Measurements from ENCODE around the gene NRL.

Gene NRL

DNA sequence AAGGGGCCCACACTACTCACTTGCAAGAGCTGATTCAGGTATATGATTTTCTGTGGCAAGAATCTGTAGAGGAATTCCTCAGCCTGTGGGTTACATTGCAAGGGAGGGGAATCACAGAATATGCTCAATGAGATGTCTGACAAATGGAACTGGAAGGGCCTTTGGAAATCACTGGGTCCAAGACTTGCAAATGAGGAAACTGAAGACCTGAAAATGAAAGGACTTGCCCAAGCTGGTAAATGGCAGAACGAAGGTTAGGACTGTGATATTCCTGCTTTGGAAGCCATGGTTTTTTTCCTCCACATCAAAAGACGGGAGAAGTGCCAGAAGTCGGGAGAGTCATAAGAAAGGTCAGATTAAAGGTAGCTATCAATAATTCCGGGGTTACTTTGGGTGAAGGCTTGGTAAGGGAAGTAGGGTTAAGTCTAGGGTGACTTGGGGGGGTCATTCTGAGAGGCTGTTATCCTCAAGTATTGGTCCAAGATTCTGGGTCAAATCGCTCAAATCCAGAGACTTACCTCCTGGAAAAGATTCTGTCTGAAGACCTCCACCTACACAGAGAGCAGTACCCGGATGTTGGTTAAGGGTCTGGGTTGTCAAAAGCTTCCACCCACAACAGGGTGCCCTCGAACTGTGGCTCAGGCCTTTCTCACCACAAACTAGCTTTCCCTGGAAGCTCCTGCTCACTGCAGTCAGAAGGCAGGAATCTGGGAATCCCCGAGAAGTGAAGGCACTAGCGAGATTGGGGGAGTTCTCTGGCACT is 31.1 kb upstream of the NRL start:
- peak overlapping the region; percentile 100 for H3K4me3 ChIP-seq (replicated peaks; ENCODE audit: low read depth, low read length)
- TF ChIP-seq, protein P1, sequence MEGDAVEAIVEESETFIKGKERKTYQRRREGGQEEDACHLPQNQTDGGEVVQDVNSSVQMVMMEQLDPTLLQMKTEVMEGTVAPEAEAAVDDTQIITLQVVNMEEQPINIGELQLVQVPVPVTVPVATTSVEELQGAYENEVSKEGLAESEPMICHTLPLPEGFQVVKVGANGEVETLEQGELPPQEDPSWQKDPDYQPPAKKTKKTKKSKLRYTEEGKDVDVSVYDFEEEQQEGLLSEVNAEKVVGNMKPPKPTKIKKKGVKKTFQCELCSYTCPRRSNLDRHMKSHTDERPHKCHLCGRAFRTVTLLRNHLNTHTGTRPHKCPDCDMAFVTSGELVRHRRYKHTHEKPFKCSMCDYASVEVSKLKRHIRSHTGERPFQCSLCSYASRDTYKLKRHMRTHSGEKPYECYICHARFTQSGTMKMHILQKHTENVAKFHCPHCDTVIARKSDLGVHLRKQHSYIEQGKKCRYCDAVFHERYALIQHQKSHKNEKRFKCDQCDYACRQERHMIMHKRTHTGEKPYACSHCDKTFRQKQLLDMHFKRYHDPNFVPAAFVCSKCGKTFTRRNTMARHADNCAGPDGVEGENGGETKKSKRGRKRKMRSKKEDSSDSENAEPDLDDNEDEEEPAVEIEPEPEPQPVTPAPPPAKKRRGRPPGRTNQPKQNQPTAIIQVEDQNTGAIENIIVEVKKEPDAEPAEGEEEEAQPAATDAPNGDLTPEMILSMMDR (IDR thresholded peaks at IDR 0.05; ENCODE audit: insufficient read depth, low read length, poor library complexity, severe bottlenecking) = no peak
- peaks cover 26% of the 10 kb centered on the region for H3K36me3 ChIP-seq (ENCODE audit: control insufficient read depth, insufficient read depth, low read length)
- no peak for DNase-seq (ENCODE audit: extremely low read depth, insufficient read length)
- no peaks in the 10 kb centered on the region for H3K27me3 ChIP-seq (replicated peaks; ENCODE audit: control insufficient read depth, insufficient read depth, low read length)

DNA sequence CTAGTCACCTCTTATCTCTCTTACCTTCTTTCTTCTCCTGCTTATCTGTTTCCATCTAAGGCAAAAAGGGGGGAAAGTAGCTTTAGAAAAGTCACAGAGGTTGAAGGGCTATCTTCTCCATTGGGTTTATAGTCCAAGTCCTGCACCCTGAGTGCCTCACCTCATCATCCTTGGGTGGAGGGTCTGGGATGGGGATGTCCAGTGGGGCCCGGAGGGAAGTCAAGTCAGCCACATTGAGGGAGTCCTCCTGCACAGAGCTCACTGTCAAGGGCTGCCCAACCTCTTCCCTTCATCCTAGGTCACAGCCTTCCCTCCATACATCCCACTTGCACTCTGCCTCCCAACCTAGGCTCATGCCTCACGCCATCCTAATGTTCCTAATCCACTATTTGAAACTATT is 30.5 kb upstream of the NRL start:
- TF ChIP-seq, protein P1 (IDR thresholded peaks at IDR 0.05; ENCODE audit: insufficient read depth, low read length, poor library complexity, severe bottlenecking) = no peak
- peaks cover 20% of the 10 kb centered on the region for H3K36me3 ChIP-seq (ENCODE audit: control insufficient read depth, insufficient read depth, low read length)
- H3K4me3 ChIP-seq (replicated peaks; ENCODE audit: low read depth, low read length) = peak overlapping the region; percentile 100
- no peak for DNase-seq (ENCODE audit: extremely low read depth, insufficient read length)
- H3K27me3 ChIP-seq (replicated peaks; ENCODE audit: control insufficient read depth, insufficient read depth, low read length) = no peaks in the 10 kb centered on the region

DNA sequence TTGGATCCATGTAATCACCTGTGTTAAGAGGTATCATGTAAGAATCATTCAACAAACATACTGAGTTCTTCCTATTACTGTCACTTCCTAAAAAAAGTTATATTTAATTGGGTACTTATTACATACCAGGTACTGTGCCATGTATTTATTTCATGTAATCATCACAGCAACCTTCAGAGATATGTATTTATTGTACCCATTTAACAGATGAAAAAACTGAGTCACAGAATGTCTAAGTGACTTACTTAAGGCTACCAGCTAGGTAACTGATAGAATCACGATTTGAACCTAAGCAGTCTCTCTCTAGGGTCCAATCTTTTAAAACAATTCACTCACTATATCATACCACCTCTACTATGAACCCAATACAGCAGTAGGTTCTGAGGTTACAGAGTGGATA is 29.7 kb upstream of the NRL start:
- Histone ChIP-seq H3K4me3 (replicated peaks; ENCODE audit: low read depth, low read length) (peak overlapping the region; percentile 100), H3K36me3 (ENCODE audit: control insufficient read depth, insufficient read depth, low read length) (peaks cover 17% of the 10 kb centered on the region), H3K27me3 (replicated peaks; ENCODE audit: control insufficient read depth, insufficient read depth, low read length) (no peaks in the 10 kb centered on the region)
- TF ChIP-seq, protein P1 (IDR thresholded peaks at IDR 0.05; ENCODE audit: insufficient read depth, low read length, poor library complexity, severe bottlenecking) = no peak
- no peak for DNase-seq (ENCODE audit: extremely low read depth, insufficient read length)

DNA sequence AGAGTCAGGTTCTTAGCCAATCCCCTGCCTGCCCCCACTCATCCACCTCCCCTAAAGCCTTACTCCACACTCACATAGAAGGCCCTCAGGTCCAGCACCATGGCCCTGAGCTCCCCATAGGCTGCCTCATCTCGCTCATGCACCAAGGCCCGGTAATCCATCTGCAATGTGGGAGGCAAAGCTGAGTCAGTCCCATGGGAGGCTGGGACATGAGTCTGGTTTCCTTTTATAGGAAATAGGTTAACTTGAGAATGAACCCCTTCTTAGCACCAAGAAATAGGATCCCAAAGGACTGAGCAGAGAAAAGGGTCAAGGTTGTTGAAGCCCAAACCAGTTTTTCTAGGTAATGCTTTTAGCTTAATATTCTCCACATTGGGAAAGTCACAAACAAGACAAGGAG is 28.8 kb upstream of the NRL start:
- no peaks in the 10 kb centered on the region for H3K27me3 ChIP-seq (replicated peaks; ENCODE audit: control insufficient read depth, insufficient read depth, low read length)
- peaks cover 18% of the 10 kb centered on the region for H3K36me3 ChIP-seq (ENCODE audit: control insufficient read depth, insufficient read depth, low read length)

DNA sequence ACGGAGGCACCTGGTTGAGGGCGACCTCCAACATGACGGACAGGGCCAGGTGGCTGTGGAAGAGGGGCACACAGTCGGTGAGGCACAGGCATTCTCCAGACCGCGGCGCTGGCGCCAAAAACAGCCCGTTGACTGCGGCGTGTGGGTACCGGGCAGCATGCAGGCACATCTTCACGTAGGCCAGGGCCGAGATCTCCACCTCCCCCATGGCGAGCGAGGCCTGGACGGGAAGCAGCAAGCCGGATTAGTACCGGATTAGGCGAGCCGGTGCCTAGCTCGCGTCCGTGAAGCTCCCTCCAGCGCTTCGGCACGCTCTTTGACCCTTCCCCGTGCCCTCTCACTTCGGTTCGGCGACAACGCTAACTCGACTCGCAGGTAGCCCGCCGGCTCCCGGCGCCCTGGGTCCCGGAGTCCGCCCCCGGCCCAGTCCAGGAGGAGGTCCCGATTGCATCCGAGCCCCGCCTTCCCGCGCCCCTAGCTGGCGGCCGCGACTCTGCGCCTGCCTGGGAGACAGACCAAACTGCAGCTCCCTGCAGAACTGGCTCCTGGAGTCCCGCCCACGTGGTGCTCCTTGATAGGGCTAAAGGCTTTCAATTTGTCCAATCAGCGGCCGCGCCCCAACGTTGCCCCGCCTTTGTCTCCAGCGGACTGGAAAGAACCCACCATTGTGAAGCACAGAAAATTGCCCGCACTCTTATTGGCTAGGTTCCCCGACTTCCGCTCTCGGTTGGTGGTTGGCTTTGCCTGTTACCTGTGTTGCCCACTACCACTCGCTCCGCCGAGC is 26.5 kb upstream of the NRL start, which contains the start of gene EMC9:
Gene EMC9, minus strand, starts transcription at position 495 of the 784 bp plus-strand sequence. Its CDS starts 287 bp downstream, at position 208.
- Histone ChIP-seq H3K4me3 (replicated peaks; ENCODE audit: low read depth, low read length) (peak within 1 kb of the TSS; percentile 74), H3K27me3 (replicated peaks; ENCODE audit: control insufficient read depth, insufficient read depth, low read length) (no peaks in the 10 kb centered on the region), H3K36me3 (ENCODE audit: control insufficient read depth, insufficient read depth, low read length) (peaks cover 28% of the 10 kb centered on the region)
- peak; percentile 99 for DNase-seq (ENCODE audit: extremely low read depth, insufficient read length)
- TF ChIP-seq, protein P1 (IDR thresholded peaks at IDR 0.05; ENCODE audit: insufficient read depth, low read length, poor library complexity, severe bottlenecking) = peak; percentile 7

More for the DNA sequence above, 28.8 kb upstream of the NRL start:
- H3K4me3 ChIP-seq (replicated peaks; ENCODE audit: low read depth, low read length) = no peak overlapping the region
- TF ChIP-seq, protein P1 (IDR thresholded peaks at IDR 0.05; ENCODE audit: insufficient read depth, low read length, poor library complexity, severe bottlenecking) = no peak
- DNase-seq (ENCODE audit: extremely low read depth, insufficient read length) = no peak

All from GM06990 (cell line).